Neural cell (in vitro differentiated cells): ENCODE data around the gene RBM20.

Source experiments
- CTCF ChIP-seq: fragments of 450-650 bp; IDR thresholded peaks from 2 replicates; pipeline ENCODE4 v1.5.1; 2014; ENCODE audit warnings: antibody characterized with exemption, mild to moderate bottlenecking, moderate library complexity; ENCODE audit not compliant: poor library complexity, severe bottlenecking
- EP300 ChIP-seq: fragments of 450-650 bp; conservative IDR thresholded peaks from 2 replicates; pipeline ENCODE4 v1.6.1; 2014; ENCODE audit warnings: antibody characterized with exemption, mild to moderate bottlenecking, moderate library complexity; ENCODE audit not compliant: poor library complexity, severe bottlenecking
- MXI1 ChIP-seq: fragments of 450-650 bp; conservative IDR thresholded peaks from 2 replicates; pipeline ENCODE4 v1.6.1; 2014; ENCODE audit warnings: antibody characterized with exemption, mild to moderate bottlenecking; ENCODE audit not compliant: poor library complexity, severe bottlenecking
- SMC3 ChIP-seq: fragments of 450-650 bp; conservative IDR thresholded peaks from 2 replicates; pipeline ENCODE4 v1.6.1; 2014; ENCODE audit warnings: antibody characterized with exemption, mild to moderate bottlenecking, moderate library complexity; ENCODE audit not compliant: poor library complexity

- no peak for TF ChIP-seq EP300
- no peak for TF ChIP-seq CTCF
- no peak for TF ChIP-seq SMC3
- no peak for TF ChIP-seq MXI1
These were observed 132.9 kb downstream of the RBM20 start for GRCh38 chr10:110777017-110777416.
